HL-60 (cell line): ENCODE measurements around the gene DONSON.

Experiments used
- GABPA ChIP-seq: IDR thresholded peaks from 2 replicates; pipeline ENCODE4 v1.6.1; 2012; ENCODE audit warnings: low read depth
- POLR2AphosphoS5 ChIP-seq: IDR thresholded peaks from 2 replicates; pipeline ENCODE4 v1.6.1; 2012; ENCODE audit warnings: low read depth
- SPI1 ChIP-seq: IDR thresholded peaks from 2 replicates; pipeline ENCODE4 v1.6.1; 2012; ENCODE audit warnings: low read depth, mild to moderate bottlenecking, borderline replicate concordance
- TF ChIP-seq, protein P1 (sequence below): IDR thresholded peaks from 2 replicates; pipeline ENCODE4 v1.6.1; 2012; ENCODE audit warnings: low read depth; ENCODE audit not compliant: insufficient replicate concordance
- TF ChIP-seq, protein P2 (sequence below): IDR thresholded peaks from one replicate; pipeline ENCODE4 v1.5.1; 2011; ENCODE audit warnings: low read length, control low read depth, inconsistent platforms; ENCODE audit not compliant: insufficient read depth

DNA sequence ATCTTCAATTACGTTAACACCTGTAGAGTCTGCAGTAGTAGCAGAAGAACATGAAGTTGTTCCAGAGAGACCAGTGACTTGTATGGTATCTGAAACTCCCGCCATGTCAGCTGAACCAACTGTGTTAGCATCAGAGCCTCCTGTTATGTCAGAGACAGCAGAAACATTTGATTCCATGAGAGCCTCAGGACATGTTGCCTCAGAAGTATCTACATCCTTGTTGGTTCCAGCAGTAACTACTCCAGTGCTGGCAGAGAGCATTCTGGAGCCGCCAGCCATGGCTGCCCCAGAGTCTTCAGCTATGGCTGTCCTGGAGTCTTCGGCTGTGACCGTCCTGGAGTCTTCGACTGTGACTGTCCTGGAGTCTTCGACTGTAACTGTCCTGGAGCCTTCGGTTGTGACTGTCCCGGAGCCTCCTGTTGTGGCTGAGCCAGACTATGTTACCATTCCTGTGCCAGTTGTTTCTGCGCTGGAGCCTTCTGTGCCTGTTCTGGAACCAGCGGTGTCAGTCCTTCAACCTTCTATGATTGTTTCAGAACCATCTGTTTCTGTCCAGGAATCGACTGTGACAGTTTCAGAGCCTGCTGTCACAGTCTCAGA lies 35.4 kb downstream of the DONSON start:
- TF ChIP-seq, protein P1, sequence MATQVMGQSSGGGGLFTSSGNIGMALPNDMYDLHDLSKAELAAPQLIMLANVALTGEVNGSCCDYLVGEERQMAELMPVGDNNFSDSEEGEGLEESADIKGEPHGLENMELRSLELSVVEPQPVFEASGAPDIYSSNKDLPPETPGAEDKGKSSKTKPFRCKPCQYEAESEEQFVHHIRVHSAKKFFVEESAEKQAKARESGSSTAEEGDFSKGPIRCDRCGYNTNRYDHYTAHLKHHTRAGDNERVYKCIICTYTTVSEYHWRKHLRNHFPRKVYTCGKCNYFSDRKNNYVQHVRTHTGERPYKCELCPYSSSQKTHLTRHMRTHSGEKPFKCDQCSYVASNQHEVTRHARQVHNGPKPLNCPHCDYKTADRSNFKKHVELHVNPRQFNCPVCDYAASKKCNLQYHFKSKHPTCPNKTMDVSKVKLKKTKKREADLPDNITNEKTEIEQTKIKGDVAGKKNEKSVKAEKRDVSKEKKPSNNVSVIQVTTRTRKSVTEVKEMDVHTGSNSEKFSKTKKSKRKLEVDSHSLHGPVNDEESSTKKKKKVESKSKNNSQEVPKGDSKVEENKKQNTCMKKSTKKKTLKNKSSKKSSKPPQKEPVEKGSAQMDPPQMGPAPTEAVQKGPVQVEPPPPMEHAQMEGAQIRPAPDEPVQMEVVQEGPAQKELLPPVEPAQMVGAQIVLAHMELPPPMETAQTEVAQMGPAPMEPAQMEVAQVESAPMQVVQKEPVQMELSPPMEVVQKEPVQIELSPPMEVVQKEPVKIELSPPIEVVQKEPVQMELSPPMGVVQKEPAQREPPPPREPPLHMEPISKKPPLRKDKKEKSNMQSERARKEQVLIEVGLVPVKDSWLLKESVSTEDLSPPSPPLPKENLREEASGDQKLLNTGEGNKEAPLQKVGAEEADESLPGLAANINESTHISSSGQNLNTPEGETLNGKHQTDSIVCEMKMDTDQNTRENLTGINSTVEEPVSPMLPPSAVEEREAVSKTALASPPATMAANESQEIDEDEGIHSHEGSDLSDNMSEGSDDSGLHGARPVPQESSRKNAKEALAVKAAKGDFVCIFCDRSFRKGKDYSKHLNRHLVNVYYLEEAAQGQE = no peak
- TF ChIP-seq, protein P2, sequence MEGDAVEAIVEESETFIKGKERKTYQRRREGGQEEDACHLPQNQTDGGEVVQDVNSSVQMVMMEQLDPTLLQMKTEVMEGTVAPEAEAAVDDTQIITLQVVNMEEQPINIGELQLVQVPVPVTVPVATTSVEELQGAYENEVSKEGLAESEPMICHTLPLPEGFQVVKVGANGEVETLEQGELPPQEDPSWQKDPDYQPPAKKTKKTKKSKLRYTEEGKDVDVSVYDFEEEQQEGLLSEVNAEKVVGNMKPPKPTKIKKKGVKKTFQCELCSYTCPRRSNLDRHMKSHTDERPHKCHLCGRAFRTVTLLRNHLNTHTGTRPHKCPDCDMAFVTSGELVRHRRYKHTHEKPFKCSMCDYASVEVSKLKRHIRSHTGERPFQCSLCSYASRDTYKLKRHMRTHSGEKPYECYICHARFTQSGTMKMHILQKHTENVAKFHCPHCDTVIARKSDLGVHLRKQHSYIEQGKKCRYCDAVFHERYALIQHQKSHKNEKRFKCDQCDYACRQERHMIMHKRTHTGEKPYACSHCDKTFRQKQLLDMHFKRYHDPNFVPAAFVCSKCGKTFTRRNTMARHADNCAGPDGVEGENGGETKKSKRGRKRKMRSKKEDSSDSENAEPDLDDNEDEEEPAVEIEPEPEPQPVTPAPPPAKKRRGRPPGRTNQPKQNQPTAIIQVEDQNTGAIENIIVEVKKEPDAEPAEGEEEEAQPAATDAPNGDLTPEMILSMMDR = no peak
- TF ChIP-seq POLR2AphosphoS5 (no peak; the same call in 1 of the 2 replicates), GABPA (no peak), SPI1 (no peak)
